Psoas muscle (tissue), 8 donors: ENCODE measurements around the gene HCFC1R1. TPM values are rescaled to one million over a fixed set of nuclear protein-coding genes. Genes with fewer than 3 reads are reported as not detected.

ENCODE experiments used
- ATAC-seq, 4 donors: fragments of 200-7000 bp; cut with Tn5 transposase; one replicate each; pipeline ENCODE4 v1.9.1; 2020; ENCODE audit warnings: moderate library complexity in 3 of 4, mild to moderate bottlenecking in 2 of 4
- DNase-seq, 2 donors: peaks; one replicate each; pipeline ENCODE4 v3.0.0-alpha.2; 2020
- H3K27ac ChIP-seq: fragments of 200-600 bp; one replicate; pipeline ENCODE4 v1.8.0; 2022
- H3K27me3 ChIP-seq, 3 donors: fragments of 200-600 bp in 1 of 3; one replicate each; pipeline versions ENCODE4 v1.6.1 to v1.8.0; 2013 to 2022; ENCODE audit warnings: low read length in 2 of 3, mild to moderate bottlenecking in 2 of 3, moderate library complexity in 1 of 3; ENCODE audit not compliant: insufficient read depth in 3 of 3
- H3K36me3 ChIP-seq, 2 donors: fragments of 200-600 bp in 1 of 2; one replicate each; pipeline versions ENCODE4 v1.6.1 to v1.8.0; 2013 to 2022; ENCODE audit warnings: low read depth in 1 of 2, mild to moderate bottlenecking in 1 of 2, moderate library complexity in 1 of 2; ENCODE audit not compliant: insufficient read depth in 1 of 2
- H3K4me1 ChIP-seq: fragments of 200-600 bp; one replicate; pipeline ENCODE4 v1.8.0; 2022
- H3K4me3 ChIP-seq: fragments of 200-600 bp; one replicate; pipeline ENCODE4 v1.8.0; 2022; ENCODE audit warnings: mild to moderate bottlenecking
- H3K9me3 ChIP-seq: fragments of 200-600 bp; one replicate; pipeline ENCODE4 v1.8.0; 2022
- CTCF ChIP-seq: fragments of 200-600 bp; IDR thresholded peaks from one replicate; pipeline ENCODE4 v1.8.0; 2022; ENCODE audit warnings: antibody characterized with exemption
- WGBS, 3 donors: extraction: QIAGEN DNeasy Blood & Tissue Kit; methylation state at CpG; one replicate each; pipeline versions ENCODE4 v1.1.6 to v1.1.7; 2013; 5-methylcytosine and 5-hydroxymethylcytosine counted together
- intact Hi-C, 2 donors: fragments of 100-400 bp; cut with DNase I; formaldehyde crosslinking; loops; one replicate each; pipeline versions ENCODE4 v1.11.0 to v1.14.2; 2022
- polyA plus RNA-seq, 3 donors: library from polyadenylated mRNA; stranded (reverse); fragments of 200-250 nt; gene quantifications; one replicate each; pipeline ENCODE4 v1.2.3, GENCODE V29; 2013
- total RNA-seq, 4 donors: library from RNA; stranded (reverse); fragmentation: NEBNext Ultra II Directional in 2 of 4; extraction: Animal tissue kit (Norgen Biotek cat#: 25700) in 2 of 4; gene quantifications; one replicate each; pipeline versions ENCODE4 v1.2.1 to v1.2.4, GENCODE V29; 2021 to 2023
- donor health status: healthy with polysubstance abuse.
- donor health status: DM: no; HTN: no; CAD: no; lungs with moderate emphysema.
- donor health status: Bipolar disorder and iron deficiency.
- donor health status: healthy.
- donor health status: DM: yes; HTN: yes; CAD: no.
- donor health status: DM: no; HTN: no; CAD: no.
- donor health status: DM: no; HTN: no; CAD: no.
- donor health status: DM: yes; HTN: yes; CAD: no.

The HCFC1R1 gene
- total and polyA plus RNA-seq, 7 donors, result 65.1 to 258 (median 160) TPM

- no peak for ATAC-seq
- H3K9me3 ChIP-seq, result no peaks in the 10 kb centered on the region
- 43 to 51% (median 44%) methylated on average over 7 of the region's 7 CpGs for WGBS, 3 donors
Observed at GRCh38 chr16:2976201-2976600, 47.5 kb downstream of the HCFC1R1 start.

GRCh38 chr16:2975161-2975795 lies 48.5 kb downstream of the HCFC1R1 start:
- 94 to 96% (median 96%) methylated on average over 28 of the region's 28 CpGs for whole genome bisulfite sequencing, 3 donors
- H3K27me3 ChIP-seq, result peaks cover 0 to 6% (median 2%) of the 10 kb centered on the region in 3 donors
- no peaks in the 10 kb centered on the region for H3K9me3 ChIP-seq
- DNase-seq (no peak), ATAC-seq (no peak)
- H3K4me1 ChIP-seq, result peaks cover 7% of the 10 kb centered on the region
- TF ChIP-seq CTCF, result no peak
- no peak overlapping the region for H3K4me3 ChIP-seq
- intact Hi-C loops, result no loop called here
- H3K36me3 ChIP-seq, result no peaks in the 10 kb centered on the region
- H3K27ac ChIP-seq, result no peak overlapping the region

More at GRCh38 chr16:2976201-2976600, 47.5 kb downstream of the HCFC1R1 start:
- Histone ChIP-seq H3K27me3 (peaks cover 0 to 6% (median 2%) of the 10 kb centered on the region in 3 donors), H3K27ac (no peak overlapping the region), H3K4me3 (no peak overlapping the region), H3K4me1 (no peaks in the 10 kb centered on the region), H3K36me3 (no peaks in the 10 kb centered on the region)
- intact Hi-C loops, result no loop called here
- DNase-seq, result no peak
- no peak for TF ChIP-seq CTCF

GRCh38 chr16:2974319-2975056 lies 49.3 kb downstream of the HCFC1R1 start:
- Histone ChIP-seq H3K4me1 (peaks cover 10% of the 10 kb centered on the region), H3K36me3 (no peaks in the 10 kb centered on the region), H3K27ac (no peak overlapping the region), H3K9me3 (no peaks in the 10 kb centered on the region), H3K4me3 (no peak overlapping the region), H3K27me3 (peaks cover 0 to 4% (median 2%) of the 10 kb centered on the region in 3 donors)
- intact Hi-C loops, result no loop called here
- 56 to 75% (median 74%) methylated on average over 15 of the region's 15 CpGs for WGBS, 3 donors
- no peak for TF ChIP-seq CTCF
- DNase-seq (no peak), ATAC-seq (no peak)

GRCh38 chr16:2973605-2974318 lies 50.0 kb downstream of the HCFC1R1 start:
- WGBS, 3 donors, result 31 to 47% (median 41%) methylated on average over 17 of the region's 17 CpGs
- Histone ChIP-seq H3K4me1 (peaks cover 10% of the 10 kb centered on the region), H3K36me3 (no peaks in the 10 kb centered on the region), H3K4me3 (no peak overlapping the region), H3K27me3 (peaks cover 0 to 2% (median 0%) of the 10 kb centered on the region in 3 donors), H3K27ac (no peak overlapping the region), H3K9me3 (no peaks in the 10 kb centered on the region)
- TF ChIP-seq CTCF, result no peak
- intact Hi-C loops, result no loop called here
- ATAC-seq (no peak), DNase-seq (no peak)
